PC-9 (cell line): Measurements from ENCODE around the gene GALNT16. TPM values are rescaled to one million over a fixed set of nuclear protein-coding genes. Genes with fewer than 3 reads are reported as not detected.

Experiments used
- BruUV-seq: library from RNA; stranded (reverse); fragments of 400-500 nt; replicated peaks from 2 replicates; lab custom pipeline; 2021; lab: Mats Ljungman, UMichigan
- CTCF ChIA-PET: fragments of 300-600 bp; sonication (Branson Sonifier 250); formaldehyde crosslinking; loops from one replicate; lab custom pipeline; 2022; ENCODE audit warnings: antibody characterized with exemption; lab: Charles Lee
- POLR2A ChIA-PET: fragments of 300-600 bp; sonication (Branson Sonifier 250); formaldehyde crosslinking; loops from one replicate; lab custom pipeline; 2022; ENCODE audit warnings: antibody characterized with exemption; ENCODE audit not compliant: unreplicated experiment; lab: Charles Lee
- DNase-seq, 2 experiments: peaks; one replicate each; pipeline versions ENCODE4 v3.0.0 to v3.0.0-alpha.2; 2015 to 2022; ENCODE audit warnings: mixed read lengths in 1 of 2
- H2AFZ ChIP-seq: fragments of 200-600 bp; sonication (generic); 2 replicates; pipeline ENCODE4 v1.8.1; 2017; ENCODE audit warnings: antibody characterized with exemption
- H3F3A ChIP-seq: fragments of 200-600 bp; sonication (generic); 2 replicates; pipeline ENCODE4 v1.8.1; 2017; ENCODE audit warnings: antibody characterized with exemption, mild to moderate bottlenecking, low read depth; ENCODE audit not compliant: insufficient read depth
- H3K27ac ChIP-seq: fragments of 200-600 bp; sonication (generic); 2 replicates; pipeline ENCODE4 v1.6.1; 2016; ENCODE audit warnings: mixed run types
- H3K27me3 ChIP-seq: fragments of 200-600 bp; sonication (generic); 2 replicates; pipeline ENCODE4 v1.6.1; 2016; ENCODE audit warnings: low read depth, mixed run types; ENCODE audit not compliant: insufficient read depth
- H3K36me3 ChIP-seq: fragments of 200-600 bp; sonication (generic); 2 replicates; pipeline ENCODE4 v1.6.1; 2016; ENCODE audit warnings: low read depth, mixed run types
- H3K4me1 ChIP-seq: fragments of 200-600 bp; sonication (generic); replicated peaks from 2 replicates; pipeline ENCODE4 v1.6.1; 2016; ENCODE audit warnings: mixed run types; ENCODE audit not compliant: insufficient read depth
- H3K4me2 ChIP-seq: fragments of 200-600 bp; sonication (generic); 2 replicates; pipeline ENCODE4 v1.6.1; 2017; ENCODE audit warnings: mixed run types
- H3K4me3 ChIP-seq: fragments of 200-600 bp; sonication (generic); 2 replicates; pipeline ENCODE4 v1.6.1; 2016; ENCODE audit warnings: mixed run types
- H3K79me2 ChIP-seq: fragments of 200-600 bp; sonication (generic); 2 replicates; pipeline ENCODE4 v1.6.1; 2017; ENCODE audit warnings: low read depth, mixed run types
- H3K9me2 ChIP-seq: fragments of 200-600 bp; sonication (generic); 2 replicates; pipeline ENCODE4 v1.8.1; 2017; ENCODE audit warnings: mild to moderate bottlenecking; ENCODE audit not compliant: insufficient read depth
- H3K9me3 ChIP-seq: fragments of 200-600 bp; sonication (generic); 2 replicates; pipeline ENCODE4 v1.8.1; 2016; ENCODE audit warnings: low read depth; ENCODE audit not compliant: insufficient read depth
- H4K20me1 ChIP-seq: fragments of 200-600 bp; sonication (generic); 2 replicates; pipeline ENCODE4 v1.8.1; 2017; ENCODE audit not compliant: insufficient read depth
- CTCF ChIP-seq: fragments of 200-600 bp; sonication (generic); conservative IDR thresholded peaks from 2 replicates; pipeline ENCODE4 v1.6.1; 2017; ENCODE audit warnings: mixed run types, antibody characterized with exemption, mild to moderate bottlenecking, moderate library complexity
- EZH2 ChIP-seq: fragments of 200-600 bp; sonication (generic); IDR thresholded peaks from 2 replicates; pipeline ENCODE4 v1.8.0; 2017; ENCODE audit warnings: antibody characterized with exemption, low read depth
- intact Hi-C: fragments of 100-400 bp; cut with micrococcal nuclease; formaldehyde crosslinking; loops from one replicate; pipeline ENCODE4 v1.10.0; 2022; ENCODE audit not compliant: unreplicated experiment
- total RNA-seq: library from RNA; stranded (reverse); gene quantifications from 2 replicates; pipeline ENCODE4 v1.2.3, GENCODE V29; 2021

Gene GALNT16
- total RNA-seq, 1 experiment from 2014 or later: 22.8 TPM

GRCh38 chr14:69270097-69270496, 10.1 kb downstream of the GALNT16 start:
- Histone ChIP-seq H3K27ac (no peak overlapping the region), H3K9me3 (no peaks in the 10 kb centered on the region), H2AFZ (no peak overlapping the region), H3F3A (peaks cover 6% of the 10 kb centered on the region; the same call in 1 of the 2 replicates), H3K36me3 (no peaks in the 10 kb centered on the region), H3K4me3 (no peak overlapping the region), H3K4me1 (peaks cover 15% of the 10 kb centered on the region; the same call in 1 of the 2 replicates), H3K27me3 (no peaks in the 10 kb centered on the region), H3K79me2 (no peaks in the 10 kb centered on the region), H4K20me1 (no peaks in the 10 kb centered on the region), H3K9me2 (no peaks in the 10 kb centered on the region), H3K4me2 (no peak overlapping the region)
- TF ChIP-seq EZH2 (no peak), CTCF (no peak)
- intact Hi-C loops: no loop called here
- BruUV-seq: no TSS peak
- POLR2A ChIA-PET: no interaction called here
- DNase-seq: no peak
- CTCF ChIA-PET: no interaction called here

GRCh38 chr14:69270795-69271708, 11.1 kb downstream of the GALNT16 start:
- POLR2A ChIA-PET: no interaction called here
- peaks cover 6% of the 10 kb centered on the region; the same call in 1 of the 2 replicates for H3F3A ChIP-seq
- CTCF ChIA-PET: interaction anchor here (0.6 kb wide), 1 partner anchor 12 kb away, joined by 3 read pairs; no protein-coding TSS in a partner anchor
- H3K4me1 ChIP-seq: peaks cover 15% of the 10 kb centered on the region; the same call in 1 of the 2 replicates
- H3K36me3 ChIP-seq: no peaks in the 10 kb centered on the region
- DNase-seq: no peak
- H2AFZ ChIP-seq: no peak overlapping the region
- BruUV-seq: no TSS peak
- no peaks in the 10 kb centered on the region for H3K27me3 ChIP-seq
- no peaks in the 10 kb centered on the region for H3K9me2 ChIP-seq
- no peaks in the 10 kb centered on the region for H3K79me2 ChIP-seq
- no peaks in the 10 kb centered on the region for H4K20me1 ChIP-seq
- H3K4me2 ChIP-seq: no peak overlapping the region
- intact Hi-C loops: no loop called here
- H3K27ac ChIP-seq: no peak overlapping the region
- no peak for TF ChIP-seq EZH2
- TF ChIP-seq CTCF: no peak
- H3K9me3 ChIP-seq: peaks cover 3% of the 10 kb centered on the region; the same call in 1 of the 2 replicates
- no peak overlapping the region for H3K4me3 ChIP-seq

GRCh38 chr14:69274321-69274720, 14.4 kb downstream of the GALNT16 start:
- DNase-seq: no peak
- CTCF ChIA-PET: no interaction called here
- Histone ChIP-seq H4K20me1 (no peaks in the 10 kb centered on the region), H3K27me3 (no peaks in the 10 kb centered on the region), H3F3A (no peaks in the 10 kb centered on the region; the same call in 1 of the 2 replicates), H3K9me2 (no peaks in the 10 kb centered on the region), H3K79me2 (no peaks in the 10 kb centered on the region), H3K4me1 (0 out of 2 replicates have a peak, but pooled peaks cover under 1% of the 10 kb centered on the region), H3K9me3 (peaks cover 3% of the 10 kb centered on the region; the same call in 1 of the 2 replicates), H3K4me3 (no peak overlapping the region), H3K36me3 (no peaks in the 10 kb centered on the region), H3K4me2 (no peak overlapping the region), H3K27ac (no peak overlapping the region), H2AFZ (no peak overlapping the region)
- BruUV-seq: no TSS peak
- TF ChIP-seq CTCF: no peak
- intact Hi-C loops: no loop called here
- POLR2A ChIA-PET: no interaction called here
